ENCODE data around the gene MAGOH. TPM values are rescaled to one million over a fixed set of nuclear protein-coding genes. Genes with fewer than 3 reads are reported as not detected.
A peak's percentile ranks its signal among the peaks of the same experiment; 100 is the strongest.

Gene MAGOH
- total and polyA plus RNA-seq, 2 donors (not counting 1 experiment from before 2014, with no cell fraction given) = 10.8 to 45.6 TPM

GRCh38 chr1:53197291-53198200, 40.8 kb downstream of the MAGOH start:
- WGBS (ENCODE audit: insufficient coverage) = 35% methylated on average over 13 of the region's 13 CpGs
- TF ChIP-seq CTCF (IDR thresholded peaks at IDR 0.05) (no peak), EZH2 (IDR thresholded peaks at IDR 0.05; ENCODE audit: borderline replicate concordance, insufficient read depth, low read depth, low read length, poor library complexity, severe bottlenecking) (no peak)
- H3K9me3 ChIP-seq (ENCODE audit: control extremely low read depth in 1 of 3, control insufficient read depth in 2 of 3, insufficient read depth in 1 of 3, low read length in 2 of 3) = no peaks in the 10 kb centered on the region
- ATAC-seq (ENCODE audit: low read depth) = no peak
- peak overlapping the region; percentile 89 for H2AFZ ChIP-seq (ENCODE audit: insufficient read depth, low read depth, low read length, poor library complexity, severe bottlenecking)
- POLR2A ChIA-PET = no interaction called here
- Mint-ChIP-seq H3K4me1 (peaks cover 28% of the 10 kb centered on the region), H3K27me3 (no peaks in the 10 kb centered on the region), H3K27ac (peak overlapping the region; percentile 95), H3K9me3 (ENCODE audit: insufficient read depth) (no peaks in the 10 kb centered on the region), H3K4me3 (peak overlapping the region; percentile 97)
- H3K79me2 ChIP-seq (ENCODE audit: control insufficient read depth, insufficient read depth, low read length) = peaks cover 27% of the 10 kb centered on the region
- no peaks in the 10 kb centered on the region for H3K27me3 ChIP-seq (replicated peaks in 1 of 4; ENCODE audit: control extremely low read depth in 1 of 4, control insufficient read depth in 3 of 4, insufficient read depth in 4 of 4, low read length in 3 of 4)
- H3K4me1 ChIP-seq (ENCODE audit: control insufficient read depth in 2 of 2, insufficient read depth in 2 of 2, low read length in 2 of 2) = peaks cover 16 to 20% of the 10 kb centered on the region in 2 donors
- no peak for DNase-seq
- H3K4me2 ChIP-seq (replicated peaks; ENCODE audit: low read depth, low read length, poor library complexity, severe bottlenecking) = peak overlapping the region; percentile 96
- H3K36me3 ChIP-seq (replicated peaks in 1 of 2; ENCODE audit: control extremely low read depth in 1 of 2, control insufficient read depth in 1 of 2, extremely low read depth in 1 of 2, insufficient read depth in 2 of 2, low read length in 1 of 2) = peaks cover 2 to 24% of the 10 kb centered on the region in 2 experiments
- peak overlapping the region; percentile 81 to 96 for H3K27ac ChIP-seq (ENCODE audit: low read length in 2 of 2)
- peak overlapping the region; percentile 72 to 91 (median 76) for H3K4me3 ChIP-seq (ENCODE audit: control extremely low read depth in 1 of 5, extremely low read depth in 1 of 5, insufficient read depth in 1 of 5, low read depth in 2 of 5, low read length in 4 of 5)
- intact Hi-C loops (cut with micrococcal nuclease) = loop anchor here (2.0 kb wide), 1 partner anchor 1143 kb away; the partner anchor contains the start of gene TXNDC12
- H4K20me1 ChIP-seq (ENCODE audit: control insufficient read depth, insufficient read depth, low read length, poor library complexity, severe bottlenecking) = no peaks in the 10 kb centered on the region
- peak overlapping the region; percentile 99 for H3K9ac ChIP-seq (ENCODE audit: low read length)
- CTCF ChIA-PET = interaction anchor here (0.6 to 2.3 kb wide), 2 partner anchors 11 to 906 kb away, joined by 3 to 10 read pairs; no protein-coding TSS in a partner anchor
